Type B pancreatic cell (in vitro differentiated cells): ENCODE measurements around the gene CCDC77. TPM values are rescaled to one million over a fixed set of nuclear protein-coding genes. Genes with fewer than 3 reads are reported as not detected.

Experiments
- DNase-seq: peaks from one replicate; pipeline ENCODE4 v3.0.0; 2021; ENCODE audit warnings: mixed read lengths; ENCODE audit not compliant: unreplicated experiment; ENCODE audit errors: extremely low spot score
- H3K27ac Mint-ChIP-seq: 2 replicates; pipeline ENCODE4 v1.8.0; 2021; ENCODE audit warnings: mild to moderate bottlenecking, mixed read lengths
- H3K27me3 Mint-ChIP-seq: 2 replicates; pipeline ENCODE4 v1.8.0; 2021; ENCODE audit warnings: mixed read lengths
- H3K36me3 Mint-ChIP-seq: 2 replicates; pipeline ENCODE4 v1.8.0; 2021; ENCODE audit warnings: mixed read lengths
- H3K4me1 Mint-ChIP-seq: one replicate; pipeline ENCODE4 v1.8.0; 2021; ENCODE audit warnings: mixed read lengths; ENCODE audit not compliant: unreplicated experiment
- H3K4me3 Mint-ChIP-seq: 2 replicates; pipeline ENCODE4 v1.8.0; 2021; ENCODE audit warnings: mild to moderate bottlenecking, mixed read lengths
- H3K9me3 Mint-ChIP-seq: 2 replicates; pipeline ENCODE4 v1.8.0; 2021; ENCODE audit warnings: mixed read lengths
- total RNA-seq: library from RNA; stranded (reverse); gene quantifications from 2 replicates; pipeline ENCODE4 v1.2.1, GENCODE V29; 2021; ENCODE audit warnings: low replicate concordance
- TF ChIP-seq, protein P1 (sequence below): fragments of 200-600 bp; sonication (generic); conservative IDR thresholded peaks from 2 replicates; pipeline ENCODE4 v1.5.0; 2021; ENCODE audit warnings: antibody characterized with exemption, mild to moderate bottlenecking

The CCDC77 gene
- total RNA-seq, 1 donor from 2014 or later: 24.1 TPM

GRCh38 chr12:462936-463705 is 61.7 kb downstream of the CCDC77 start:
- H3K9me3 Mint-ChIP-seq: no peaks in the 10 kb centered on the region
- H3K27ac Mint-ChIP-seq: peak overlapping the region; percentile 1
- no peak for DNase-seq
- peaks cover 57% of the 10 kb centered on the region for H3K27me3 Mint-ChIP-seq
- H3K4me3 Mint-ChIP-seq: peak overlapping the region; percentile 91
- H3K4me1 Mint-ChIP-seq: peaks cover 26% of the 10 kb centered on the region
- peaks cover 5% of the 10 kb centered on the region for H3K36me3 Mint-ChIP-seq
- TF ChIP-seq, protein P1, sequence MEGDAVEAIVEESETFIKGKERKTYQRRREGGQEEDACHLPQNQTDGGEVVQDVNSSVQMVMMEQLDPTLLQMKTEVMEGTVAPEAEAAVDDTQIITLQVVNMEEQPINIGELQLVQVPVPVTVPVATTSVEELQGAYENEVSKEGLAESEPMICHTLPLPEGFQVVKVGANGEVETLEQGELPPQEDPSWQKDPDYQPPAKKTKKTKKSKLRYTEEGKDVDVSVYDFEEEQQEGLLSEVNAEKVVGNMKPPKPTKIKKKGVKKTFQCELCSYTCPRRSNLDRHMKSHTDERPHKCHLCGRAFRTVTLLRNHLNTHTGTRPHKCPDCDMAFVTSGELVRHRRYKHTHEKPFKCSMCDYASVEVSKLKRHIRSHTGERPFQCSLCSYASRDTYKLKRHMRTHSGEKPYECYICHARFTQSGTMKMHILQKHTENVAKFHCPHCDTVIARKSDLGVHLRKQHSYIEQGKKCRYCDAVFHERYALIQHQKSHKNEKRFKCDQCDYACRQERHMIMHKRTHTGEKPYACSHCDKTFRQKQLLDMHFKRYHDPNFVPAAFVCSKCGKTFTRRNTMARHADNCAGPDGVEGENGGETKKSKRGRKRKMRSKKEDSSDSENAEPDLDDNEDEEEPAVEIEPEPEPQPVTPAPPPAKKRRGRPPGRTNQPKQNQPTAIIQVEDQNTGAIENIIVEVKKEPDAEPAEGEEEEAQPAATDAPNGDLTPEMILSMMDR: no peak

GRCh38 chr12:464484-465267 is 63.2 kb downstream of the CCDC77 start:
- no peaks in the 10 kb centered on the region for H3K9me3 Mint-ChIP-seq
- peaks cover 22% of the 10 kb centered on the region for H3K4me1 Mint-ChIP-seq
- DNase-seq: no peak
- H3K4me3 Mint-ChIP-seq: peak overlapping the region; percentile 34
- TF ChIP-seq, protein P1: no peak
- peak overlapping the region; percentile 6 for H3K27ac Mint-ChIP-seq
- H3K27me3 Mint-ChIP-seq: peaks cover 51% of the 10 kb centered on the region
- H3K36me3 Mint-ChIP-seq: peaks cover 5% of the 10 kb centered on the region

DNA sequence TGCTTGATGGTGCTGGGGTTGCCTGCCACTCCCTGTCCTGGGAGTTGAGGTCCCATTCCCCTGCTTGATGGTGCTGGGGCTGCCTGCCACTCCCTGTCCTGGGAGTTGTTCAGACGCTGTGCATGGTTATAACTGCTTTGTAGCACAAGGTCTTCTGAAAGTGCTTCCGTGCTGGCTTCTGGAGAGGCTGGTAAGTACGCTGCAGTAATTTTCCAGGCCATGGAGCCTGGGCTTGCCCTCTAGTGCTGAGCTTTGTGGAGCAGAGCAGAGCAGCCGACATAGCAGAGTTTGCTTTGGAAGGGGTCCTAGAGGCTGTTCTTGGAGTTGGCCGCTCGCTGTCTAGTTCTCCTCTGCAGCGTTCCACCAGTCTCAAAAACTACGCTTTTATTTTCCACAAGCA is 64.6 kb downstream of the CCDC77 start:
- peaks cover 47% of the 10 kb centered on the region for H3K27me3 Mint-ChIP-seq
- no peak for DNase-seq
- no peak overlapping the region for H3K27ac Mint-ChIP-seq
- H3K4me3 Mint-ChIP-seq: no peak overlapping the region
- peaks cover 5% of the 10 kb centered on the region for H3K36me3 Mint-ChIP-seq
- TF ChIP-seq, protein P1: no peak
- no peaks in the 10 kb centered on the region for H3K9me3 Mint-ChIP-seq
- peaks cover 22% of the 10 kb centered on the region for H3K4me1 Mint-ChIP-seq

DNA sequence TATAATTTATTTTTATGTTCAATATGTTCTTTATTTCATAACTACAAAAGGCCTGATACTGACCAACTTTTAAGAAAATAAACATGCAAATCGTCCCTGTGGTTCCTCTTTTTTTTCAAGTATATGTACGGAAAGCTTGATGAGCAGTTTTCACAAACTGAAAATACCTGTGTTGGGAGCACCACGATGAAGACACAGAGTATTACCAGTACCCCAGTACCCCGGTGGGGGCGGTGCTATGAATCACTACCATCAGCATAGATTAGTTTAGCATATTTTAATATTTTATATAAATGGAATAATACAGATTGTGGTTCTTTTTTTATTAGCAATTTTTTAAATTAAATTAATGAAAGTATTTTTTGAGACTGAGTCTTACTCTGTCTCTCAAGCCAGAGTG is 65.3 kb downstream of the CCDC77 start:
- peaks cover 17% of the 10 kb centered on the region for H3K4me1 Mint-ChIP-seq
- H3K4me3 Mint-ChIP-seq: no peak overlapping the region
- H3K27ac Mint-ChIP-seq: no peak overlapping the region
- H3K9me3 Mint-ChIP-seq: no peaks in the 10 kb centered on the region
- peaks cover 40% of the 10 kb centered on the region for H3K27me3 Mint-ChIP-seq
- TF ChIP-seq, protein P1: no peak
- H3K36me3 Mint-ChIP-seq: peaks cover 5% of the 10 kb centered on the region
- no peak for DNase-seq

GRCh38 chr12:467591-467990 is 66.1 kb downstream of the CCDC77 start:
- Mint-ChIP-seq H3K27me3 (peaks cover 32% of the 10 kb centered on the region), H3K4me3 (no peak overlapping the region), H3K9me3 (no peaks in the 10 kb centered on the region), H3K36me3 (peaks cover 5% of the 10 kb centered on the region), H3K27ac (no peak overlapping the region), H3K4me1 (peaks cover 9% of the 10 kb centered on the region)
- no peak for DNase-seq
- TF ChIP-seq, protein P1: no peak
